BLaER1 treated with 17β-estradiol and CSF1 and Interleukin-3, amounts not matched to agents 10 nM and 100 nM (cell line): ENCODE results near the gene IGSF3.

ENCODE experiments used
- H3K27ac ChIP-seq, 11 experiments: shearing (Covaris generic); formaldehyde crosslinking; 2 replicates each; pipeline ENCODE4 v1.8.1; 2022
- H3K27me3 ChIP-seq, 11 experiments: shearing (Covaris generic); formaldehyde crosslinking; 2 replicates each; pipeline ENCODE4 v1.8.1; 2022
- H3K36me3 ChIP-seq, 11 experiments: shearing (Covaris generic); formaldehyde crosslinking; 2 replicates each; pipeline ENCODE4 v1.8.1; 2022
- H3K4me1 ChIP-seq, 10 experiments: shearing (Covaris generic); formaldehyde crosslinking; 2 replicates each; pipeline ENCODE4 v1.8.1; 2022
- H3K4me2 ChIP-seq, 11 experiments: shearing (Covaris generic); formaldehyde crosslinking; 2 replicates each; pipeline ENCODE4 v1.8.1; 2022
- H3K4me3 ChIP-seq, 10 experiments: shearing (Covaris generic); formaldehyde crosslinking; 2 replicates each; pipeline ENCODE4 v1.8.1; 2022
- H3K9ac ChIP-seq, 11 experiments: shearing (Covaris generic); formaldehyde crosslinking; 2 replicates each; pipeline ENCODE4 v1.8.1; 2022
- H3K9me3 ChIP-seq, 11 experiments: shearing (Covaris generic); formaldehyde crosslinking; replicated peaks in 1 of 11; 2 replicates each; pipeline ENCODE4 v1.8.1; 2022
- H4K20me1 ChIP-seq, 11 experiments: shearing (Covaris generic); formaldehyde crosslinking; 2 replicates each; pipeline ENCODE4 v1.8.1; 2022
- Cebpa-rat ChIP-seq, 11 experiments: shearing (Covaris generic); IDR thresholded peaks; 2 replicates each; pipeline ENCODE4 v1.8.1; 2022

Gene IGSF3

DNA sequence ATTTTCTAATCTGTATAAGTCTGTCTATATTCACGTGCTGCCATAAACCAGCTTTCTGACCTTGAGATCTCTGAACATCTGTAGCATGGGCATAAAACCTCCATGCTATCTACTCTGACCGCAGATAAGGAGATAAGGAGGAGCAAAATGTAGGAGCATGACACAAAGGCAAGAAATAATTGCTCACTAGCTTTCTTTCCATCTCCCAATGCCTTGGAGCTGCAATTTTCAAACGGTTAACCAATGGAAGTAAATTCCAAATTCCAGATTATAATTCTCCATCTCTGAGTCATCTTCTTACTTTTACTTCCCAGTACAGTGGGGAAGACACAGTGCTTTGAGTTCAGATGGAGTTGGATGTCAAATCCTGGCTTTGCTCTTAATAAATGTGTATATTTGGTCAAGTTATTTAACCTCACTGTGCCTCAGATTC lies 138.3 kb downstream of the IGSF3 start:
- H3K27me3 ChIP-seq = no peaks in the 10 kb centered on the region
- H3K36me3 ChIP-seq = peaks cover 47 to 100% (median 95%) of the 10 kb centered on the region in 11 experiments

DNA sequence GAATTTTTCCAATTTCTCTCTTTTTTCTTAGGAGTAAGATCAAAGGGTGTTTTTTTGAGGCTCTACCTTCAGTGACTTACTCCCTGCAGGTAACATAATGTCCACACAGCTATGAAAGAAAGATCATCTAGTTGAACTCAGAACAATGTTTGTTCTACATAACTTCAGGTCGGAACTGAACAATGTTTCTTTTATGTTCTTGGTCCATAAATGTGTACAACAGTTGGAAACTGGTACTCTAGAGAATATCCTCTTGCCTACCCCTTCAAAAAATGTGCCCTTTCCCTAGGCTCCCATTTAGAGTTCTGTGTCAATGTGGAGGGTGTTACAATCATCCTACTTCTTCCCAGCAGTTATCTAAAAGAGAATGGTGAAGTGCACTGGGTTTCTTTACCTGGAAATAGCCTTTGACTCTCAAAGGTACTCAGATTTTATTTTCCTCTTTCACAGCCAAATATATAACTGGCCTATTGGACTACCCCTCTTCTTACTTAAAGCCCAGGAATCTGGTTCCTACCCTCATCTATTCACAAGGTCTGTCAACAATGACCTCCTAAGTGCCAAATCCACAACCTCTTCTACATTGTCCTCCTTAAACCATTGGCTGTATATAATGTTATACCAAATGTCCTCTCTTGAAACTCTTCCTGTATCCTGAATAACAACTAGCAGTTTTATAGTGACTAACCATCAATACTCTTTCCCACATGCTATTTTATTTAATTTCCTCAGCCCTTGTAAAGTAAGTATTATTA lies 139.0 kb downstream of the IGSF3 start:
- no peak overlapping the region for H3K4me2 ChIP-seq
- H3K27ac ChIP-seq = no peak overlapping the region
- H3K36me3 ChIP-seq = peaks cover 40 to 100% (median 95%) of the 10 kb centered on the region in 11 experiments
- H3K9ac ChIP-seq = no peak overlapping the region
- peaks cover 0 to 9% (median 0%) of the 10 kb centered on the region in 10 experiments; a peak in 4 of 20 replicates for H3K4me1 ChIP-seq
- peaks cover 0 to 13% (median 0%) of the 10 kb centered on the region in 11 experiments; a peak in 3 of 22 replicates for H4K20me1 ChIP-seq
- no peaks in the 10 kb centered on the region for H3K27me3 ChIP-seq
- no peak overlapping the region for H3K4me3 ChIP-seq
- no peak for TF ChIP-seq Cebpa-rat (IDR thresholded peaks at IDR 0.05)
- peaks cover 0 to 43% (median 19%) of the 10 kb centered on the region in 11 experiments; a peak in 16 of 22 replicates for H3K9me3 ChIP-seq

More for the DNA sequence above, 138.3 kb downstream of the IGSF3 start:
- Histone ChIP-seq H3K4me3 (no peak overlapping the region), H3K9ac (no peak overlapping the region), H3K4me2 (no peak overlapping the region), H3K4me1 (peaks cover 0 to 15% (median 0%) of the 10 kb centered on the region in 10 experiments; a peak in 4 of 20 replicates), H3K27ac (no peak overlapping the region), H4K20me1 (peaks cover 0 to 13% (median 0%) of the 10 kb centered on the region in 11 experiments; a peak in 5 of 22 replicates), H3K9me3 (peaks cover 0 to 50% (median 26%) of the 10 kb centered on the region in 11 experiments; a peak in 18 of 22 replicates)
- TF ChIP-seq Cebpa-rat (IDR thresholded peaks at IDR 0.05) = no peak

DNA sequence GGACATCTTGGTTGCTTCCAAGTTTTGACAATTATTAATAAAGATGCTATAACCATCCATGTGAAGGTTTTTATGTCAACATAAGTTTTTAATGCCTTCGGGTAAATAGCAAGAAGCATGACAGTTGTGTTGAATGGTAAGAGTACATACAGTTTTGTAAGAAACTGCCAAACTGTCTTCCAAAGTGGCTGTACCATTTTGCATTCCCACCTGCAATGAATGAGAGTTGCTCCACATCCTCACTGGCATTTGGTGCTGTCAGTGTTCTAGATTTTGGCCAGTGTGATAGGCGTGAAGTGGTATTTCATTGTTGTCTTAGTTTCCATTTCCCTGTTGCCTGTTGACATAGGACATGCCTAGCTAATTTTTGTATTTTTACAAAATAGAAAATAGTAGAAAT lies 142.1 kb downstream of the IGSF3 start:
- no peak overlapping the region for H3K4me3 ChIP-seq
- H3K36me3 ChIP-seq = peaks cover 44 to 100% (median 96%) of the 10 kb centered on the region in 11 experiments
- no peak overlapping the region for H3K4me2 ChIP-seq
- no peak overlapping the region for H3K27ac ChIP-seq
- peaks cover 0 to 15% (median 3%) of the 10 kb centered on the region in 10 experiments; a peak in 9 of 20 replicates for H3K4me1 ChIP-seq
- peaks cover 0 to 33% (median 16%) of the 10 kb centered on the region in 11 experiments; a peak in 16 of 22 replicates for H3K9me3 ChIP-seq
- H3K9ac ChIP-seq = no peak overlapping the region
- H4K20me1 ChIP-seq = no peaks in the 10 kb centered on the region
- no peak for TF ChIP-seq Cebpa-rat (IDR thresholded peaks at IDR 0.05)
- no peaks in the 10 kb centered on the region for H3K27me3 ChIP-seq
